GM18507 (cell line): ENCODE data around the gene POR.
A peak's percentile ranks its signal among the peaks of the same experiment; 100 is the strongest.

Experiments used
- DNase-seq: peaks from one replicate; pipeline ENCODE4 v3.0.0; 2011; ENCODE audit warnings: low read depth; ENCODE audit not compliant: insufficient read length; ENCODE audit errors: extremely low spot score
- FAIRE-seq: peaks from 2 replicates; lab custom pipeline; 2011; peaks lifted over from hg19 to GRCh38; lab: Jason Lieb, UNC

Gene POR

DNA sequence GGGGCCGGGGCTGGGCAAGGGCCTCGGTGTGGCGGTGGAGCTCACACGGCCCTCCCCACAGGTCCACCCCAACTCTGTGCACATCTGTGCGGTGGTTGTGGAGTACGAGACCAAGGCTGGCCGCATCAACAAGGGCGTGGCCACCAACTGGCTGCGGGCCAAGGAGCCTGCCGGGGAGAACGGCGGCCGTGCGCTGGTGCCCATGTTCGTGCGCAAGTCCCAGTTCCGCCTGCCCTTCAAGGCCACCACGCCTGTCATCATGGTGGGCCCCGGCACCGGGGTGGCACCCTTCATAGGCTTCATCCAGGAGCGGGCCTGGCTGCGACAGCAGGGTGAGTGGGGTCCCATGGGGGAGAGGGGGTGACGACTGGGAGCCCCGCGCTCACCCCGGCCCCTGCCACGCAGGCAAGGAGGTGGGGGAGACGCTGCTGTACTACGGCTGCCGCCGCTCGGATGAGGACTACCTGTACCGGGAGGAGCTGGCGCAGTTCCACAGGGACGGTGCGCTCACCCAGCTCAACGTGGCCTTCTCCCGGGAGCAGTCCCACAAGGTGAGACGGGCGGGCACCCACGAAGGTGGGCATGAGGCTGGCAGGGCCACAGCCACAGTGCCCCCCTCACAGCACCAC lies 70.7 kb downstream of the POR start:
- FAIRE-seq: no peak
- DNase-seq: no peak

DNA sequence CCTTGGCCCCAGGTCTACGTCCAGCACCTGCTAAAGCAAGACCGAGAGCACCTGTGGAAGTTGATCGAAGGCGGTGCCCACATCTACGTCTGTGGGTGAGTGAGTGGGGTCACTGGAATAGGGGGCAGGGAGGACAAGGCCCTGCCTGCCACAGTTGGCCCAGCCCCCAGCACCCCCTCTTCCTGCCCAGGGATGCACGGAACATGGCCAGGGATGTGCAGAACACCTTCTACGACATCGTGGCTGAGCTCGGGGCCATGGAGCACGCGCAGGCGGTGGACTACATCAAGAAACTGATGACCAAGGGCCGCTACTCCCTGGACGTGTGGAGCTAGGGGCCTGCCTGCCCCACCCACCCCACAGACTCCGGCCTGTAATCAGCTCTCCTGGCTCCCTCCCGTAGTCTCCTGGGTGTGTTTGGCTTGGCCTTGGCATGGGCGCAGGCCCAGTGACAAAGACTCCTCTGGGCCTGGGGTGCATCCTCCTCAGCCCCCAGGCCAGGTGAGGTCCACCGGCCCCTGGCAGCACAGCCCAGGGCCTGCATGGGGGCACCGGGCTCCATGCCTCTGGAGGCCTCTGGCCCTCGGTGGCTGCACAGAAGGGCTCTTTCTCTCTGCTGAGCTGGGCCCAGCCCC lies 71.3 kb downstream of the POR start:
- FAIRE-seq (no peak), DNase-seq (no peak)

DNA sequence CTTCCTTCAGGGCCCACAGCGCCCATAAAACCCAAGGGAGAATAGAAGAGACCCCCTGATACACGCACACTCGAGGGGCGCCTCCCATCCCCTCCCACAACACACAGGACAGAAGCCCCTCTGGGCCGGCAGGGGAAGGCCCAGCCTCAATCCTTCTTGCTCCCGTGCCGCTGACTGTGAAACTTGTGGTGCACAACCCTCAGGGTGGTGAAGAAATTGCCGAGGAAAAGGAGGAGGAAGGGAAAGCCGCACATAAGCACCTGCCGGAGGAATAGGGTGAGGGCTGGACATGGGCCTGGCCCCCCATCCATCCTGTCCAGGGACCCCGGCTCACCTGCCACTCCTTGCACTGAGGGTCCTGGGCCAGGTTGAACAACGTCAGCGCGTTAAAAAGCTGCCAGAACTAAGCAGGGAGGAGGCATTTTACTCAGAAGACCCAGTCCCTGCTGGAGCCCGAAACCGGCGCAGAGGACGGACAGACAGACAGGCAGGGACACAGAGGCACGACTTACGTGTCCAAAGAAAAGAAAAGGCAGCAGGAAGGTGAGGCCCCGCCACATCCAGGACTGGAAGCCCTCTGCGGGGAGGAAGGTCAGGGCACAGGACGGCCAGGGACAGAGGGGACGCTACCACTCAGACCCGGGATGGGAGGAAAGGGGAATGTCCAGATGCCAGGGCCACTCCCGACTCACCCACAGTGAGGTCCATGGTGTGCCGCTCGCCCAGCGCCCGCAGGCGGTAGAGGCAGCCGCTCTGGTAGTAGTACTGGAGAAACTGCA lies 72.3 kb downstream of the POR start:
- no peak for DNase-seq
- no peak for FAIRE-seq

DNA sequence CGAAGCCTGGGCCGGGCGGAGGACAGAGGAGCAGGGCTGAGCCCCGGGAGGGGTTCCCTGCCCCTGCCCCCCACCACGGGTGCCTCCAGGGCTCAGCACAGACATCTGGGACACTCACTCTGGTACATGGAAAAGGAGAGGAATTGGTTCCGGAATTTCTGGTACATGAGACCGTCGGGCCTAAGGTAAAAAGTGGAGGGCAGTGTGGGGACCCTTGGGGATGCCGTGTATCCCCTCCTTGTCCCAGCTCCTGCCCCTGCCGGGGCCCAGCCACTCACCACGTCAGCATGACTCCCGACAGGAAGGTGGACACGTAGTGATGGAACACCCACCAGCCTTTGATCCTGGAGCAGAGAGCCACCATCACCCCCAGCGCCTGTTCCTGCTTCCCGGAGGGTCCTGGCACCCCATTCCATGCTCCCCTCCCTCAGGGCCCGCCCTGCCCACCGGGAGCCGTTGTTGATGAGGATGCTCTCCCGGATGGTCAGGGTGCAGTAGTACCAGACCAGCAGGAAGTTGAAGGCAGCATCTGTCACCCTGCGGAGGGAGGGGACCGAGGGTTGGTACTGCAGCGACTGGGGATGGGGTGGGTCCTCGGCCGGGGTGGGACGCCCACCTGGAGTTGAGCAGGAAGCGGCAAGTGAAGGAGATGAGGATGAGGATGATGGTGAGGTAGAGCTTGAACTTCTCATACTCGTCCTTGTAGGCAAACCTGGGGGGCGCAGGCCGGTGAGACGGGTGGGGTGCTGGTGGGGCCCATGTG lies 73.0 kb downstream of the POR start:
- DNase-seq (no peak), FAIRE-seq (no peak)

GRCh38 chr7:75988568-75989499 lies 73.9 kb downstream of the POR start:
- FAIRE-seq (no peak), DNase-seq (no peak)

GRCh38 chr7:75989500-75990388 lies 74.8 kb downstream of the POR start:
- DNase-seq (no peak), FAIRE-seq (no peak)

DNA sequence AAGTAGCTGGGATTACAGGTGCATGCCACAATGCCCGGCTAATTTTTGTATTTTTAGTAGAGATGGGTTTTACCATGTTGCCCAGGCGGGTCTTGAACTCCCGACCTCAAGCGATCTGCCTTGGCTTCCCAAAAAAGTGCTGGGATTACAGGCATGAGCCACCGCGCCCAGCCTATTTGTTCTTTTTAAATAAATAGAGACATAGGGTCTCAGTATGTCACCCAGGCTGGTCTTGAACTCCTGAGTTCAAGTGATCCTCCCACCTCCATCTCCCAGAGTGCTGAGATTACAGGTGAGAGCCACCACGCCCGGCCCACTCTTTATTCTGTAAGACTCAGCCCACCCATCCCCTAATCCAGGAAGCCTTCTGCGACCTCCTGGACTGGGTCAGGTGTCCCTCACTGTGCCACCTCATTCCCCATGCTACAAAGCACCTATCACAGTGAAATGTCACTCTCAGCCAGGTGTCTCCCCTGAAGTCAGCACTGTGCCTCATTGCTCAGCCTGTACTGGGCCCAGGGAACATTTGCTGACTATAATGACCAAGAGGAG lies 76.7 kb downstream of the POR start:
- FAIRE-seq: no peak
- no peak for DNase-seq

- DNase-seq (no peak), FAIRE-seq (no peak)
These were observed 77.3 kb downstream of the POR start for GRCh38 chr7:75992083-75992755.

DNA sequence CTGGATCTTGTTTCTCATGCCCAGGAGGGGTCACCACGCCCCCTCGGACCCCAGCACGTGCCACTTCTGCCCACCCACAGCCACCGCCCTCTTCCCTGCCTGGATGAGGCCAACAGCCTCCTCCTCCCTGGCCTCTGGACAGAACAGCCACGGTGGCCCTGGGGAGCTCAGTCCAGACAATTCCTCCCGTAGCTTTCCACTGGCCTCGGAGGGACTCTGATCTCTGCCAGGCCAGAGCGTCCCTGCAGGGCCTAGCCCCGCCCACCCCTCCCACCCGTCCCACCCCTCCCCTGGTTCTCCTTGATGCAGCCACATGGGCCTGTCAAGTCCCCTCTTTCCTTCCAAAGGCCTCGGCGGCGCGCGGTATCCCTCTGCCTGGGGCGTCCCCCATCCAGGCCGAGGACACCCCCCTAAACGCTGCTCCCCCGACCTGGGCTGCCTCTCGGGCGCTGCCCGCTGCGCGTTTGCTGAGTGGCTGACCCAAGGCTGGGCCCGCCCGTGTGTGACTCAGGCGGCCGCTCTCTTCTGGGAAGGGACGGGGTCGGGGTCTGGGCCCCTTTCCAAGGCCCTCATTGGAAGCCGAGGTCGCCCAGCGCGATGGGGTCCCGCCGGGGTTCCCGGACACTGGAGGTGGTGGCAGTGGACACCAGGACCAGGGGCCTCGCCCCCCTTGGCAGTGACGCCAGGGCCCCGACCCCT lies 78.9 kb downstream of the POR start:
- FAIRE-seq (no peak), DNase-seq (no peak)

DNA sequence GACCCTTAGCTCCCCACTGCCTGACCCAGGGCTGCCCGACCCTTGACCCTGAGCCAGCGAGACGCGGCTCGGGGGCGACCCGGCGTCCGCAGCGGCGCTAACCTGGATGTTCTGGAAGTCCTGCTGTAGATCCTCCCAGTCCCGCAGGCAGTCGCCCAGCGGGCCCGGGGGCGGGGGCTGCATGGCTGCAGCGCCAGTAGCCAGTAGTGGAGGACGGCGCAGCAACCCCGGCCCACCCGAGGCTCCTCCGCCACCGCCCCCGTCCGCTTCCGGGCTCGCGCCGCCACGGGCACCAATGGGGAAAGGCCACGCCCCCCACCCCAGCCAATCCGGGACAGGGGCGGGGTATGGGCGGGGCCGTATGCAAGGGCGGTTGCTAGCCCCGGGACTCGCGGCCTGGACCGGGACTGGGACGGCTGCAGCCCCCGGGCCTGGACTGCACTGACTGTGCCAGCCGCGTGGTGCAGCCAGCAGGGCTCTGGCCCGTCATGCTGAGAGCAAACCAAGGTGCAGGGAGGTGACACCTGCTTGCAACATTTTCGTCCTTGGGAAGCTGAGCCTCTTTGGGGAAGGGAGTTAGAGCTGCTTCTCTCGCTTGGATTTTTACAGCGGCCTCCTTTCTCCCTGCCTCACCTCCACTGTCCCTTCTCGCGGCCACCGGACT lies 79.6 kb downstream of the POR start, which contains the start of gene TMEM120A:
Gene TMEM120A, minus strand, starts transcription at position 208 of the 664 bp plus-strand sequence. Its CDS starts 25 bp downstream, at position 183.
- DNase-seq (peak; percentile 99), FAIRE-seq (peak; percentile 92)

- no peak for FAIRE-seq
- DNase-seq: no peak
These were observed 80.1 kb downstream of the POR start for GRCh38 chr7:75995052-75995471.

DNA sequence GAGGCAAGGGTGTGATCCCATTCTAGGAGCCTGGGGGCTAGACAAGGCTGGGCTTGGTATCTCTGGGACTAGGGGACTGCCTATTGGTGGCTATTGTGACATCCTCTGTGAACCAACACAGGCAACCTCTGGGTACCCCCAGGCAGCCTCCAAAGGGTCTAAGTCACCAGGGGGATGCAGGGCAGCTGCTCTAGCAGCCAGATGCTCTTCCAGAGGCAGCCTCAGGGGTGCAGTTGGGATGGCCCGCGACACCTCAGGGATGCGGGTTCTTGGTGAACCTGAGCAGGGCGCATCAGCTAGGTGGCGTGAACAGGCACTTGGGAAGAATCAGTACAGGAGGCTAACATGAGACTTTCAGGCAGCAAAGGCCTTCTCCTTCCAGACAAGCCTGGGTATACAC lies 81.0 kb downstream of the POR start:
- FAIRE-seq (no peak), DNase-seq (no peak)

GRCh38 chr7:75996476-75996875 lies 81.5 kb downstream of the POR start:
- DNase-seq (no peak), FAIRE-seq (no peak)

DNA sequence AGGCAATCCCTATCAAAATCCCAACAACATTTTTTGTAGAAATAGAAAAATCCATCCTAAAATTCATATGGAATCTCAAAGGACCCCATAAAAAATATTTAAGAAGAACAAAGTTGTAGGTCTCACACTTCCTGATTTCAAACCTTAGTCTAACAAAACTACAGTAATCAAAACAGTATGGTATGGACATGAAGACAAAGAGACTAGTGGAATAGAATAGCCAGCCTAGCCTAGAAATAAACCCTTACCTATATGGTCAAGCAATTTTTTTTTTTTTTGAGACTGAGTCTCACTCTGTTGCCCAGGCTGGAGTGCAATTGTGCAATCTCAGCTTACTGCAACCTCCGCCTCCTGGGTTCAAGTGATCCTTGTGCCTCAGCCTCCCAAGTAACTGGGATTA lies 83.1 kb downstream of the POR start:
- no peak for DNase-seq

DNA sequence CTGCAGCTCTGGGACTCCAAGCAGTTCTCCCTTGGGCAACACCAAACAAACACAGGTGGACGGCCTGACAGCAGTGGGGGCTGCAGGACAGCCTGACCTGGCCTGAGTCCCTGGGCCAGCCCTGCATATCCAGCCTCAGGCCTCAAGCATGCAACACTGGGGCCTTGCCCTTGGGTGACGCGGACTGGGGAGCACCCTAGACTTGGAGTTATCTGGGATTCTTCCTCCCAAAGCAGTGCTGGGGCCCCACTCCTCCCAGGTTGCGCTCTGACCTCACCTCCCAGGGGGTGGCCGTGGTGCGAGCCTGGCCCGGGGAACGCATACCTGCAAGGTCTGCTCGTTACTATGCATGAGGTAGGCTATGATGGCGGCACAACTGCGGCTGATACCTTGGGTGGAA lies 85.6 kb downstream of the POR start:
- no peak for DNase-seq
- no peak for FAIRE-seq

More for the DNA sequence above, 83.1 kb downstream of the POR start:
- no peak for FAIRE-seq

DNA sequence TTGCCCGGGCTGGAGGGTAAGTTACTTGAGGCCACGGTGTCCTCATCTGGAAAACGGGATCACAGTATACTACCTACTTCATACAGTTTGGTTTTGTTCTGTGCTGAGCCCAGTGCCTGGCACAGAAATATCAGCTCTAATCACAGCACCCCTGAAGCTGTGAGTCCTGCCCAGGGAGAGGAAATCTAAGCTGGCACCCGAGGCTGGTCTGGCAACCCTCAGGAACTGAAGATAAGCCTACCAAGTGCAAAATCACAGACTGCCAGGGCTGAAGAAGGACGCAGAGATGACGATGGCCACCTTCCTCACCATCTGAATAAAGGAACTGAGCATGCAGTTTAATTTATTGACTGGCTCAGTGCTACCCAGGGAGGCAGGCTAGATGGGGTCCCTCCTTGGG lies 87.2 kb downstream of the POR start:
- FAIRE-seq: no peak
- DNase-seq: no peak
